ENCODE measurements around the gene MAP2K7. TPM values are rescaled to one million over a fixed set of nuclear protein-coding genes. Genes with fewer than 3 reads are reported as not detected.
A peak's percentile ranks its signal among the peaks of the same experiment; 100 is the strongest.
"Not testable (repeated sequence)": the region's sequence is repeated elsewhere in the genome, so short reads cannot be mapped to it uniquely, and the experiment has no call there.

MAP2K7 gene
- total RNA-seq, 1 donor from 2014 or later: 42.1 TPM

DNA sequence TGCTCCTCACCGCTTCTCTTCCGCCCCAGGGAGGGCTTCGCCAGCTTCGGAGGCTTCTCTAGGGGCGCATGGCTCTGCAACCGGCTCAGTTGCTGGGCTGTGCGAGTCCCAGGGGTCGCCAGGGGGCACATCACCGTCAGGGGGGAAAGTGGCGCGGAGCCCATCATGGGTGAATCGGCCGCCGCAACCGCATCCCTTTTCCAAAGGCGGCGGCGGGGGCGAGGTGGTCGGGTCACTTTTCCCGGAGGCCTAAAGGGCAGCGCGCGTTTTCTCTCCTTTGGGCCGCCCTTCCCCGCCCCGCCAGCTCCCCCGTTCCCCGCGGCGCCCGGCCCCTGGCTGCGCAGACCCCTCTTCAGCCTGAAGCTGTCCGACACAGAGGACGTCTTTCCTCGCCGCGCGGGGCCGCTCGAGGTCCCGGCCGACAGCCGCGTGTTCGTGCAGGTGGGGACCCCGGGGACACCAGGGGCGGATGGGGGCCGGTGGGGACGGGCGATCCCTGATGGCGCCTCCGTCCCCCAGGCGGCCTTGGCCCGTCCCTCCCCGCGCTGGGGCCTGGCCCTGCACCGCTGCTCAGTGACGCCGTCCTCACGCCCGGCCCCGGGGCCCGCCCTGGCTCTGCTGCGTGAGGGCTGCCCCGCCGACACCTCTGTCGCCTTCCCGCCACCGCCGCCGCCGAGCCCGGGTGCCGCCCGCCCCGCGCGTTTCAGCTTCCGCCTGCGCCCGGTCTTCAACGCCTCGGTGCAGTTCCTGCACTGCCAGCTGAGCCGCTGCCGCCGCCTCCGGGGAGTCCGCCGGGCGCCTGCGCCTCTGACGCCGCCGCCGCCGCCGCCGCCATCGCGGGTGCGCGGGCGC is 12.7 kb downstream of the MAP2K7 start:
- Mint-ChIP-seq H3K36me3 (ENCODE audit: unreplicated experiment) (peaks cover 11% of the 10 kb centered on the region), H3K9me3 (ENCODE audit: unreplicated experiment) (no peaks in the 10 kb centered on the region), H3K4me3 (ENCODE audit: unreplicated experiment) (peak overlapping the region; percentile 59), H3K4me1 (ENCODE audit: unreplicated experiment) (peaks cover 19% of the 10 kb centered on the region), H3K27ac (ENCODE audit: unreplicated experiment) (no peak overlapping the region), H3K27me3 (ENCODE audit: unreplicated experiment) (peaks cover 6% of the 10 kb centered on the region)
- TF ChIP-seq, protein P1, sequence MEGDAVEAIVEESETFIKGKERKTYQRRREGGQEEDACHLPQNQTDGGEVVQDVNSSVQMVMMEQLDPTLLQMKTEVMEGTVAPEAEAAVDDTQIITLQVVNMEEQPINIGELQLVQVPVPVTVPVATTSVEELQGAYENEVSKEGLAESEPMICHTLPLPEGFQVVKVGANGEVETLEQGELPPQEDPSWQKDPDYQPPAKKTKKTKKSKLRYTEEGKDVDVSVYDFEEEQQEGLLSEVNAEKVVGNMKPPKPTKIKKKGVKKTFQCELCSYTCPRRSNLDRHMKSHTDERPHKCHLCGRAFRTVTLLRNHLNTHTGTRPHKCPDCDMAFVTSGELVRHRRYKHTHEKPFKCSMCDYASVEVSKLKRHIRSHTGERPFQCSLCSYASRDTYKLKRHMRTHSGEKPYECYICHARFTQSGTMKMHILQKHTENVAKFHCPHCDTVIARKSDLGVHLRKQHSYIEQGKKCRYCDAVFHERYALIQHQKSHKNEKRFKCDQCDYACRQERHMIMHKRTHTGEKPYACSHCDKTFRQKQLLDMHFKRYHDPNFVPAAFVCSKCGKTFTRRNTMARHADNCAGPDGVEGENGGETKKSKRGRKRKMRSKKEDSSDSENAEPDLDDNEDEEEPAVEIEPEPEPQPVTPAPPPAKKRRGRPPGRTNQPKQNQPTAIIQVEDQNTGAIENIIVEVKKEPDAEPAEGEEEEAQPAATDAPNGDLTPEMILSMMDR (IDR thresholded peaks at IDR 0.05): no peak
- DNase-seq (ENCODE audit: extremely low spot score, unreplicated experiment): no peak

DNA sequence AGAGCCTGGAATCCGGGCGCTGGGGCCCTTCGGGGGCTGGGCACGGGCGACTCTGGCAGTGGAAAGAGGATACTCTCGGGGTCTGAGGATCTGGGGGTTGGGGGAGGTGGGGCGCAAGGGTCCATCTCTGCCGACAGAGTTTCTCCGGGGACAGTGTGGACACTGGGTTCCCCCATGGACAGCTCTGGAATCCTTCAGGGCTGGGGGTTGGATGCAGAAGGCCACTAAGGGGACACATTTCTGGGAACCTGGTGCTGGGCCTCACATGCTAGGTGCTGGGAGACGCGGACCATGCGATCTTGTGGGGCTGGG is 13.2 kb downstream of the MAP2K7 start:
- Mint-ChIP-seq H3K4me1 (ENCODE audit: unreplicated experiment) (peaks cover 24% of the 10 kb centered on the region), H3K36me3 (ENCODE audit: unreplicated experiment) (peaks cover 8% of the 10 kb centered on the region), H3K9me3 (ENCODE audit: unreplicated experiment) (no peaks in the 10 kb centered on the region), H3K27ac (ENCODE audit: unreplicated experiment) (no peak overlapping the region), H3K4me3 (ENCODE audit: unreplicated experiment) (peak overlapping the region; percentile 74), H3K27me3 (ENCODE audit: unreplicated experiment) (peaks cover 6% of the 10 kb centered on the region)
- DNase-seq (ENCODE audit: extremely low spot score, unreplicated experiment): no peak
- TF ChIP-seq, protein P1 (IDR thresholded peaks at IDR 0.05): no peak

DNA sequence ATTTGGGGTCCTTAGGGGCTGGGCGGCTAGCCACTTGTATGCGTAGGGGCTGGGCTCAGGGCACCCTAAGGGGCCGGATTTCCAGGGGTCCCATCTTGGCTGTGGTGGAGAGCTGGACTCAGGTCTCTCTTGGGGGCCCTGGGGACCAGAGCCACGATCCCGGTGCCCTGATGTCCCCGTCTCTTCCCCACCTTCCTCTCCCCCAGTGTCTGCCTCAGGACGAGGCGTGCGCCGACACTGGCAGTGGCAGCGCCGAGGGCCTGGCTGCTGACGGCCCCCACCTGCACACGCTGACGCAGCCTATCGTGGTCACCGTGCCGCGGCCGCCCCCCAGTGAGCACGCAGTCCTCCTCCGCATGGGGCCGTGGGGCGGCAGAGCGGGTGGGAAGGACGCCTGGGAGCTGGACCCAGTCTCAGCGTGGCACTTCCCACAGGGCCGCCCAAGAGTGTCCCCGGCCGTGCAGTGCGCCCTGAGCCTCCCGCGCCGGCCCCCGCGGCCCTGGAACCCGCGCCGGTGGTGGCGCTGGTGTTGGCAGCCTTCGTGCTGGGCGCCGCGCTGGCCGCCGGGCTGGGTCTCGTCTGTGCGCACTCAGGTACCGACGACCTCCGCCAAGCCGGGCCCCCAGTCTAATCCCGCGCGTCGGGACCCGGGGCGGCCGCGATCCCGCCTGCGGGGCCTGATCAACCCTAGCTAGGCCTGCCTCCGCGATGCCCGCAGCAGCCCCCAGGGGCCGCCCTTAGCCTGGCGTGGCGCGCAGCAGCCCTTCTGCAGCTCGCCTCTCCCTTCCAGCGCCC is 13.8 kb downstream of the MAP2K7 start:
- Mint-ChIP-seq H3K9me3 (ENCODE audit: unreplicated experiment) (no peaks in the 10 kb centered on the region), H3K4me3 (ENCODE audit: unreplicated experiment) (peak overlapping the region; percentile 74), H3K27ac (ENCODE audit: unreplicated experiment) (no peak overlapping the region)

DNA sequence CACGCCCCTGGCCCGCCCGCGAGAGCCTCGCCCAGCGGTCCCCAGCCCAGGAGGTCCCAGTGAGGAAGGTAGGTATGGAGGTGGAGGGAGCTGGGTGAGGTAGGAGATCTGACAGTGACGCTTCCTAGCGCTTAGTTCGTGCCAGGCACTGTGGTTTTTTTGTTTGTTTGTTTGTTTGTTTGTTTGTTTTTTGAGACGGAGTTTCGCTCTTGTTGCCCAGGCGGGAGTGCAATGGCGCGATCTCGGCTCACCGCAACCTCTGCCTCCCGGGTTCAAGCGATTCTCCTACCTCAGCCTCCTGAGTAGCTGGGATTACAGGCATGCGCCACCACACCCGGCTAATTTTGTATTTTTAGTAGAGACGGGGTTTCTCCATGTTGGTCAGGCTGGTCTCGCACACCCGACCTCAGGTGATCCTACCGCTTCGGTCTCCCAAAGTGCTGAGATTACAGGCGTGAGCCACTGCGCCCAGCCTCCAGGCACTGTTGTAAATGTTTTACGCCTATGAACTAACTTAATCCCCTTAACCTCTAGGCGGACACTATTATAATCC is 14.5 kb downstream of the MAP2K7 start:
- not testable (repeated sequence) for H3K9me3 Mint-ChIP-seq (ENCODE audit: unreplicated experiment); DNase-seq (ENCODE audit: extremely low spot score, unreplicated experiment); H3K36me3 Mint-ChIP-seq (ENCODE audit: unreplicated experiment); H3K27ac Mint-ChIP-seq (ENCODE audit: unreplicated experiment); H3K27me3 Mint-ChIP-seq (ENCODE audit: unreplicated experiment)
- Mint-ChIP-seq H3K4me1 (ENCODE audit: unreplicated experiment) (peaks cover 29% of the 10 kb centered on the region), H3K4me3 (ENCODE audit: unreplicated experiment) (peak overlapping the region; percentile 48)

More for the DNA sequence above, 13.8 kb downstream of the MAP2K7 start:
- DNase-seq (ENCODE audit: extremely low spot score, unreplicated experiment): no peak
- H3K36me3 Mint-ChIP-seq (ENCODE audit: unreplicated experiment): peaks cover 6% of the 10 kb centered on the region
- peaks cover 6% of the 10 kb centered on the region for H3K27me3 Mint-ChIP-seq (ENCODE audit: unreplicated experiment)
- H3K4me1 Mint-ChIP-seq (ENCODE audit: unreplicated experiment): peaks cover 28% of the 10 kb centered on the region
- TF ChIP-seq, protein P1 (IDR thresholded peaks at IDR 0.05): peak; percentile 61

DNA sequence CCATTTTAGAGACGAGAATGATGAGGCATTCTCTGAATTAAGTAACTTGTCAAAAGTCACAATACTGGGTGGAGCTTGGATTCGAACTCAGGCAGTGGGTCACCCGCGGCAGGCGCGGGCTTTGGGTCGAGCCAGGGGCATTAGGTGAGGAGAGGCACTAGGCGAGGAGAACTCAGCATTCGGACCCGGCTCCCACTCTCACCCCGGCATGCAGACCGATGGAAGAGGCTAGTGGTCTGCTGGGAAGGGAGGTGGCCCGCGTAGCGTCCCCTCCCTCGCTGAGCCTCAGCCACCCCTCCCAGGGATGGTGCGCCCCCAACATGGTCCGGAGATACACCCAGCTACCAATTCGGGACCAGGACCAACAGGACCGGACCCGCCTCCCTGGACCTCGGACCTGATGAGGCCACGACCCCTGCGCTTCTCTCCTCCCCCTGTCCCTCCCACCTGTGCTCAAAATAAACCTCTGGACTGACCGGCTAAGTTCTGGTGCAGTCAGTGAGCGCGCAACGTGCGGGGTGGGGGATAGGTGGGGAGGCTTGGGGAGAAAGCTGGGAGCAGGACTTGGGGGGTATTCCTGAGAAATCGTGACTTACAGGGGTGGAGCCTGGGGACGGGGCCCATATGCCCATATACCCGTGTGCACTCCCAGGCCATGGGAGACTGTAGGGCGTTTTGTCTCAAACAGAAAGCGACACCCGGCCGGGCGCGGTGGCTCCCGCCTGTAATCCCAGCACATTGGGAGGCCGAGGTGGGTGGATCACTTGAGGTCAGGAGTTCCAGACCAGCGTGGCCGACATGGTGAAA is 15.1 kb downstream of the MAP2K7 start:
- DNase-seq (ENCODE audit: extremely low spot score, unreplicated experiment): no peak
- TF ChIP-seq, protein P1 (IDR thresholded peaks at IDR 0.05): no peak
- Mint-ChIP-seq H3K36me3 (ENCODE audit: unreplicated experiment) (no peaks in the 10 kb centered on the region), H3K27me3 (ENCODE audit: unreplicated experiment) (peaks cover 6% of the 10 kb centered on the region), H3K27ac (ENCODE audit: unreplicated experiment) (peak overlapping the region; percentile 85), H3K4me1 (ENCODE audit: unreplicated experiment) (peaks cover 31% of the 10 kb centered on the region), H3K9me3 (ENCODE audit: unreplicated experiment) (no peaks in the 10 kb centered on the region), H3K4me3 (ENCODE audit: unreplicated experiment) (no peak overlapping the region)
